Upper lobe of left lung (tissue), 6 donors: Measurements from ENCODE around the gene NDEL1. TPM values are rescaled to one million over a fixed set of nuclear protein-coding genes. Genes with fewer than 3 reads are reported as not detected.
A peak's percentile ranks its signal among the peaks of the same experiment; 100 is the strongest.

Experiments
- ATAC-seq, 2 donors: fragments of 200-7000 bp; cut with Tn5 transposase; one replicate each; pipeline ENCODE4 v1.9.1; 2022; ENCODE audit warnings: mild to moderate bottlenecking in 2 of 2, moderate library complexity in 2 of 2; ENCODE audit not compliant: low FRiP score in 2 of 2
- DNase-seq, 2 donors: peaks; one replicate each; pipeline ENCODE4 v3.0.0-alpha.2; 2019 to 2020
- H3K27ac ChIP-seq, 4 donors: fragments of 200-600 bp; sonication (generic); one replicate each; pipeline ENCODE4 v1.5.1; 2016 to 2019
- H3K27me3 ChIP-seq, 4 donors: fragments of 200-600 bp; sonication (generic); one replicate each; pipeline ENCODE4 v1.5.1; 2017 to 2019
- H3K36me3 ChIP-seq, 4 donors: fragments of 200-600 bp; sonication (generic); one replicate each; pipeline ENCODE4 v1.5.1; 2016 to 2019
- H3K4me1 ChIP-seq, 4 donors: fragments of 200-600 bp; sonication (generic); one replicate each; pipeline ENCODE4 v1.5.1; 2018 to 2019
- H3K4me3 ChIP-seq, 4 donors: fragments of 200-600 bp; sonication (generic); one replicate each; pipeline ENCODE4 v1.5.1; 2017 to 2019; ENCODE audit warnings: mild to moderate bottlenecking in 2 of 4, moderate library complexity in 1 of 4
- H3K9me3 ChIP-seq, 4 donors: fragments of 200-600 bp; sonication (generic); one replicate each; pipeline ENCODE4 v1.5.1; 2018 to 2019
- EP300 ChIP-seq, 4 donors: sonication (generic); formaldehyde crosslinking; IDR thresholded peaks; one replicate each; pipeline ENCODE4 v1.5.1; 2017; ENCODE audit warnings: antibody characterized with exemption in 4 of 4, control low read depth in 2 of 4
- POLR2A ChIP-seq, 4 donors: fragments of 450-650 bp; IDR thresholded peaks; one replicate each; pipeline ENCODE4 v1.5.1; 2016 to 2017; ENCODE audit warnings: antibody characterized with exemption in 4 of 4, mild to moderate bottlenecking in 2 of 4
- POLR2AphosphoS5 ChIP-seq, 2 donors: sonication (generic); formaldehyde crosslinking; IDR thresholded peaks; one replicate each; pipeline ENCODE4 v1.5.1; 2017; ENCODE audit warnings: antibody characterized with exemption in 2 of 2
- WGBS, 2 donors: methylation state at CpG; one replicate each; pipeline ENCODE4 v1.1.5; 2017 to 2018; 5-methylcytosine and 5-hydroxymethylcytosine counted together
- total RNA-seq, 6 donors: library from RNA; depleted of rRNA in 4 of 6; stranded (reverse); fragments of >200 nt in 4 of 6; gene quantifications; one replicate each; pipeline versions ENCODE4 v1.1.0 to v1.2.1, GENCODE V29; 2016 to 2021
- TF ChIP-seq, protein P1 (sequence below), 6 experiments: fragments of 450-650 bp in 4 of 6; fragments of 200-600 bp in 2 of 6; sonication (generic) in 2 of 6; IDR thresholded peaks; one replicate each; pipeline ENCODE4 v1.5.1; 2016 to 2019; ENCODE audit warnings: antibody characterized with exemption in 6 of 6
- donor health status: DM: no; HTN: no; CAD: no; lungs with moderate emphysema.
- donor health status: DM: no; HTN: yes; CAD: no; lungs with severe emphysema.

The NDEL1 gene
- total RNA-seq, 6 donors from 2014 or later, result 62.3 to 138 (median 85.4) TPM

DNA sequence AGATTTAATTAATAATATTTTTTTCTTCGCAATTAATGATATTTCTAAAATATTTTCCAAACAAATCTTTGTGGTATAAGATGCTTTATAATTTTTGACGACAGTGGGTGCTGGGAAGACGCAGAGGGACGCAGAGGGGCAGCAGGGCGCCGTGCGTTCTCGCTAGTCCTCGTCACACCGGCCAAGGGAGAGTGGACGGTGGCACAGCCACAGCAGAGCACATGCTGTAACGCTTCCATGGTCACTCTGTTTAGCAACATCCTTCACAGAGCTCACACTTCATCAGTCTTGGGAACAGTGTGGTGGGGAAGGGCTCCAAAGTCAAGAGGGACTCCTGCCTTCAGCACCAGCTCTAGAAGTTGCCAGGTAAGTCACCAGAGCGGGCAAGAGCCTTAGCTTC, 60.4 kb downstream of the NDEL1 start:
- no peak for TF ChIP-seq EP300 (IDR thresholded peaks at IDR 0.05)
- TF ChIP-seq POLR2AphosphoS5 (IDR thresholded peaks at IDR 0.05), result no peak
- no peak for TF ChIP-seq POLR2A (IDR thresholded peaks at IDR 0.05)
- TF ChIP-seq, protein P1, sequence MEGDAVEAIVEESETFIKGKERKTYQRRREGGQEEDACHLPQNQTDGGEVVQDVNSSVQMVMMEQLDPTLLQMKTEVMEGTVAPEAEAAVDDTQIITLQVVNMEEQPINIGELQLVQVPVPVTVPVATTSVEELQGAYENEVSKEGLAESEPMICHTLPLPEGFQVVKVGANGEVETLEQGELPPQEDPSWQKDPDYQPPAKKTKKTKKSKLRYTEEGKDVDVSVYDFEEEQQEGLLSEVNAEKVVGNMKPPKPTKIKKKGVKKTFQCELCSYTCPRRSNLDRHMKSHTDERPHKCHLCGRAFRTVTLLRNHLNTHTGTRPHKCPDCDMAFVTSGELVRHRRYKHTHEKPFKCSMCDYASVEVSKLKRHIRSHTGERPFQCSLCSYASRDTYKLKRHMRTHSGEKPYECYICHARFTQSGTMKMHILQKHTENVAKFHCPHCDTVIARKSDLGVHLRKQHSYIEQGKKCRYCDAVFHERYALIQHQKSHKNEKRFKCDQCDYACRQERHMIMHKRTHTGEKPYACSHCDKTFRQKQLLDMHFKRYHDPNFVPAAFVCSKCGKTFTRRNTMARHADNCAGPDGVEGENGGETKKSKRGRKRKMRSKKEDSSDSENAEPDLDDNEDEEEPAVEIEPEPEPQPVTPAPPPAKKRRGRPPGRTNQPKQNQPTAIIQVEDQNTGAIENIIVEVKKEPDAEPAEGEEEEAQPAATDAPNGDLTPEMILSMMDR (IDR thresholded peaks at IDR 0.05), result no peak
- Histone ChIP-seq H3K36me3 (peaks cover 3 to 63% (median 21%) of the 10 kb centered on the region in 4 donors), H3K9me3 (no peaks in the 10 kb centered on the region), H3K4me1 (no peaks in the 10 kb centered on the region), H3K4me3 (no peak overlapping the region), H3K27me3 (no peaks in the 10 kb centered on the region), H3K27ac (no peak overlapping the region)
- 84 to 85% methylated on average over 12 to 13 of the region's 13 CpGs for WGBS, 2 donors
- ATAC-seq (peak in 1 of 2 donors; percentile 54), DNase-seq (no peak)

DNA sequence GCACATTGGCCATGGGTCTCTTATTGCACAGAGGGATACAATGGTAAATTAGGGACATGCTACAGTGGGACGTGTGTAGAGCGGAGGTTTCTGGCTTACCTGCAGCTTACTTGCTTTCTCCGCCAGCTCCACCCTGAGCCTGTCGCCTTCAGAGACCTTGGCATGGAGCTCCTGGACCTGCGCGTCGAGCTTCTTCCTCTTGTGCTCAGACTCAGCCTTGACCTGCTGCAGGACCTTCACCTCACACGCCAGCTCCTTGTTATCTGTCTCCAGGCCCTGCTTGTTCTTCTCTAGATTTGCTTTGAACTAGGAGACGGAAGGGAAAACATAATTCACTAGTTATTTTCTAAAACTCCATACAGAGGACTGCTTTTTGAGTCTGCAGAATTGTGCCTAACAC, 63.5 kb downstream of the NDEL1 start:
- 96% methylated on average over 9 of the region's 9 CpGs for WGBS, 2 donors
- Histone ChIP-seq H3K4me1 (no peaks in the 10 kb centered on the region), H3K27ac (no peak overlapping the region), H3K4me3 (no peak overlapping the region), H3K27me3 (no peaks in the 10 kb centered on the region), H3K9me3 (no peaks in the 10 kb centered on the region), H3K36me3 (peaks cover 0 to 43% (median 8%) of the 10 kb centered on the region in 4 donors)
- TF ChIP-seq POLR2A (IDR thresholded peaks at IDR 0.05), result no peak
- TF ChIP-seq POLR2AphosphoS5 (IDR thresholded peaks at IDR 0.05), result no peak
- TF ChIP-seq, protein P1 (IDR thresholded peaks at IDR 0.05), result no peak
- TF ChIP-seq EP300 (IDR thresholded peaks at IDR 0.05), result no peak
- DNase-seq (no peak), ATAC-seq (no peak)

DNA sequence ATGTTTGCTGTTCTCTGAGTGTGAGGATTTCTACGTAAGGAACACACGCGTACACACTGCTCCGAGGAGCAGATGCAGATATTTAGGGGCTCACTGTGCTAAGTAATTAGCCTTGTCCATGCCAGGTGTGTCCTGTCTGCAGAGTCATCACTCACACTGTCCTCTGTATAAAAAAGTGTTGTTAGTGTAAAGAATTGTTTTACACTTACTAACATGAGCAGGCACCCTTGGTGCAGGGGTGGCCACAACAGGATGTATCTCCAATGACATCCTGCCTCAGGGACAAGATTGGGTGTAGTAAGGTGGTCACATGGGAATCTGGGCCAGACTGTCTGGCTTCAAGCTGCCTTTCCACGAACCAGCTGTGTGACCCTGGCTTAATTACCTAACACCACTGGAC, 63.9 kb downstream of the NDEL1 start:
- no peaks in the 10 kb centered on the region for H3K27me3 ChIP-seq
- H3K4me1 ChIP-seq, result no peaks in the 10 kb centered on the region
- ATAC-seq, result no peak
- 79 to 90% methylated on average over 5 of the region's 5 CpGs for WGBS, 2 donors
- no peak overlapping the region for H3K4me3 ChIP-seq
- peaks cover 0 to 45% (median 8%) of the 10 kb centered on the region in 4 donors for H3K36me3 ChIP-seq
- DNase-seq, result no peak
- no peaks in the 10 kb centered on the region for H3K9me3 ChIP-seq
- TF ChIP-seq EP300 (IDR thresholded peaks at IDR 0.05), result no peak
- TF ChIP-seq POLR2A (IDR thresholded peaks at IDR 0.05), result no peak
- TF ChIP-seq POLR2AphosphoS5 (IDR thresholded peaks at IDR 0.05), result no peak
- TF ChIP-seq, protein P1 (IDR thresholded peaks at IDR 0.05), result no peak
- H3K27ac ChIP-seq, result no peak overlapping the region

DNA sequence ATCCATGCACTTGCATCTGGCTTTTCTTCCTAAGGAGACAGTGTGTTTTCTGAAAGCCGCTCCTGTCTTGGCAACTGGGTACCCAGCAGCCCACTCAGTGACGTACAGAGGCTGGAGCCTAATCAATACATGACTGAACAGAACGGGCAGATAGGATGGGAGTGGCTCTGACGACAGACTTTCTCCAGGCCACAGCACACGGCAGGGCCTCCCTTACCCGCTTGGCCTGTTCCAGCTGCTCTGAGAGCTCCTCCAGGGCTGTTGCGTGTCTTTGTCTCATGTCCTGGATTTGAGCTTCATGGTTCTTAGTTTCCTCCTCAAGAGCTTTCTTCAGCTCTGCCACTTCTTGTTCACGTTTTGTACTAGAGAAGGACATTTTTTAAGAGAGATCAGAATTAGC, 64.9 kb downstream of the NDEL1 start:
- DNase-seq (no peak), ATAC-seq (no peak)
- H3K27me3 ChIP-seq, result no peaks in the 10 kb centered on the region
- 77 to 93% methylated on average over 7 to 8 of the region's 8 CpGs for WGBS, 2 donors
- peaks cover 0 to 41% (median 8%) of the 10 kb centered on the region in 4 donors for H3K36me3 ChIP-seq
- no peaks in the 10 kb centered on the region for H3K9me3 ChIP-seq
- no peaks in the 10 kb centered on the region for H3K4me1 ChIP-seq
- TF ChIP-seq, protein P1 (IDR thresholded peaks at IDR 0.05), result no peak
- TF ChIP-seq EP300 (IDR thresholded peaks at IDR 0.05), result no peak
- no peak for TF ChIP-seq POLR2A (IDR thresholded peaks at IDR 0.05)
- no peak for TF ChIP-seq POLR2AphosphoS5 (IDR thresholded peaks at IDR 0.05)
- no peak overlapping the region for H3K4me3 ChIP-seq
- no peak overlapping the region for H3K27ac ChIP-seq

DNA sequence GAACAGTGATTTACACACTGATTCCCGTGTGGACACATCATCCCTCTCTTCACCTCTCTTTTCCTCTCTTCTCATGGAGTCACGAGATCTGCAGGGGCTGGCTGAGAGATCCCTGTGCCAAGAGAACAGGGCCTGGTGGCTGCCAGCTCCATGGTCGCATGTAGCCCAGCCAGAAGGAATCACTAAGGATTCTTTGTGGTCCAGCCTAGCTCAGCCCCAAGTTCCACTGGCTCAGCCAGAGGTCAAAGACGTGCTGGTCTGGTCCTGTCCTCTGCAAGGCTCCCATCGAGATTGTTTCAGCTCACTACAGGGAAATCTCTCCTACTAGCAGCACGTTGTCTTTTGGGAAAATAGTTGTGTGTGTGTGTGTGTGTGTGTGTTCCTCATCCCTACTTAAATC, 66.4 kb downstream of the NDEL1 start:
- DNase-seq, result no peak

More for the DNA sequence above, 66.4 kb downstream of the NDEL1 start:
- Histone ChIP-seq H3K4me1 (no peaks in the 10 kb centered on the region), H3K27me3 (no peaks in the 10 kb centered on the region), H3K36me3 (peaks cover 0 to 49% (median 5%) of the 10 kb centered on the region in 4 donors), H3K9me3 (no peaks in the 10 kb centered on the region), H3K4me3 (no peak overlapping the region), H3K27ac (no peak overlapping the region)
- 76 to 83% methylated on average over 6 of the region's 6 CpGs for WGBS, 2 donors
- no peak for ATAC-seq
- TF ChIP-seq POLR2A (IDR thresholded peaks at IDR 0.05), result no peak
- TF ChIP-seq EP300 (IDR thresholded peaks at IDR 0.05), result no peak
